IMR-90 (cell line): ENCODE data around the gene FSTL1. TPM values are rescaled to one million over a fixed set of nuclear protein-coding genes. Genes with fewer than 3 reads are reported as not detected.

Source experiments
- ATAC-seq: fragments of 200-7000 bp; cut with Tn5 transposase; 2 replicates; pipeline ENCODE4 v1.9.1; 2020; ENCODE audit warnings: low read depth, mild to moderate bottlenecking, moderate library complexity
- BruUV-seq: library from RNA; stranded (reverse); fragments of 400-500 nt; replicated peaks from 2 replicates; lab custom pipeline; 2021; lab: Mats Ljungman, UMichigan
- CTCF ChIA-PET: fragments of 300-600 bp; formaldehyde crosslinking; extraction: SDS; loops from one replicate; lab custom pipeline; 2021; ENCODE audit warnings: antibody characterized with exemption; lab: Yijun Ruan, JAX
- POLR2A ChIA-PET: fragments of 300-600 bp; sonication (Branson Sonifier 250); formaldehyde crosslinking; loops from one replicate; lab custom pipeline; 2022; ENCODE audit warnings: antibody characterized with exemption; ENCODE audit not compliant: unreplicated experiment; lab: Charles Lee
- DNase-seq: peaks from one replicate; pipeline ENCODE4 v3.0.0; 2013
- H2AFZ ChIP-seq: replicated peaks from 2 replicates; pipeline ENCODE3; 2013; ENCODE audit warnings: low read length, mild to moderate bottlenecking; ENCODE audit not compliant: poor library complexity
- H2AK5ac ChIP-seq: 2 replicates; pipeline ENCODE4 v1.6.1; 2013; ENCODE audit warnings: low read depth, low read length, inconsistent platforms
- H2AK9ac ChIP-seq: replicated peaks from 2 replicates; pipeline ENCODE3; 2013; ENCODE audit warnings: mild to moderate bottlenecking, low read depth, low read length, moderate library complexity; ENCODE audit not compliant: poor library complexity
- H2BK120ac ChIP-seq: 2 replicates; pipeline ENCODE4 v1.6.1; 2013; ENCODE audit warnings: low read depth, low read length, inconsistent platforms
- H2BK15ac ChIP-seq: 3 replicates; pipeline ENCODE4 v1.6.1; 2013; ENCODE audit warnings: low read depth, low read length, inconsistent platforms
- H2BK20ac ChIP-seq: 2 replicates; pipeline ENCODE4 v1.6.1; 2013; ENCODE audit warnings: low read depth, mild to moderate bottlenecking, inconsistent platforms, low read length, moderate library complexity
- H2BK5ac ChIP-seq: 2 replicates; pipeline ENCODE4 v1.6.1; 2013; ENCODE audit warnings: mild to moderate bottlenecking, low read depth, low read length, inconsistent platforms; ENCODE audit not compliant: poor library complexity, severe bottlenecking
- H3K14ac ChIP-seq: replicated peaks from 2 replicates; pipeline ENCODE4 v1.6.1; 2013; ENCODE audit warnings: low read depth, low read length, inconsistent platforms
- H3K18ac ChIP-seq: 2 replicates; pipeline ENCODE4 v1.6.1; 2013; ENCODE audit warnings: low read depth, low read length, control low read depth
- H3K23ac ChIP-seq: 2 replicates; pipeline ENCODE4 v1.6.1; 2013; ENCODE audit warnings: low read depth, low read length, inconsistent platforms
- H3K27ac ChIP-seq: 2 replicates; pipeline ENCODE4 v1.5.1; 2013; ENCODE audit warnings: mild to moderate bottlenecking, control low read depth, low read length; ENCODE audit not compliant: insufficient read depth
- H3K27me3 ChIP-seq: 2 replicates; pipeline ENCODE4 v1.6.1; 2013; ENCODE audit warnings: low read length; ENCODE audit not compliant: control insufficient read depth, insufficient read depth
- H3K36me3 ChIP-seq: 2 replicates; pipeline ENCODE4 v1.6.1; 2013; ENCODE audit warnings: low read length, mixed read lengths; ENCODE audit not compliant: control insufficient read depth, insufficient read depth
- H3K4ac ChIP-seq: 2 replicates; pipeline ENCODE4 v1.6.1; 2013; ENCODE audit warnings: low read depth, low read length, inconsistent platforms
- H3K4me1 ChIP-seq: 2 replicates; pipeline ENCODE4 v1.6.1; 2013; ENCODE audit warnings: low read length, mixed read lengths; ENCODE audit not compliant: control insufficient read depth, insufficient read depth
- H3K4me2 ChIP-seq: 2 replicates; pipeline ENCODE4 v1.6.1; 2013; ENCODE audit warnings: low read depth, mild to moderate bottlenecking, control low read depth, low read length, moderate library complexity
- H3K4me3 ChIP-seq: 2 replicates; pipeline ENCODE4 v1.5.1; 2013; ENCODE audit warnings: low read depth, mild to moderate bottlenecking, control low read depth, low read length, moderate library complexity; ENCODE audit not compliant: insufficient read depth
- H3K56ac ChIP-seq: 2 replicates; pipeline ENCODE4 v1.6.1; 2013; ENCODE audit warnings: low read length, inconsistent platforms; ENCODE audit not compliant: insufficient read depth; ENCODE audit errors: extremely low read depth
- H3K79me1 ChIP-seq, 2 experiments: 2 replicates each; pipeline ENCODE4 v1.6.1; 2013; ENCODE audit warnings: low read length in 2 of 2, inconsistent platforms in 1 of 2, low read depth in 1 of 2
- H3K9ac ChIP-seq: 2 replicates; pipeline ENCODE4 v1.6.1; 2013; ENCODE audit warnings: low read depth, low read length, control low read depth
- H3K9me1 ChIP-seq: 2 replicates; pipeline ENCODE4 v1.6.1; 2013; ENCODE audit warnings: low read length, inconsistent platforms; ENCODE audit not compliant: insufficient read depth
- H3K9me3 ChIP-seq: 2 replicates; pipeline ENCODE4 v1.6.1; 2013; ENCODE audit warnings: low read length; ENCODE audit not compliant: control insufficient read depth, insufficient read depth
- H4K20me1 ChIP-seq: 2 replicates; pipeline ENCODE4 v1.6.1; 2013; ENCODE audit warnings: low read length, inconsistent platforms; ENCODE audit not compliant: insufficient read depth
- H4K5ac ChIP-seq: 2 replicates; pipeline ENCODE4 v1.6.1; 2013; ENCODE audit warnings: mild to moderate bottlenecking, low read depth, low read length, control low read depth
- H4K8ac ChIP-seq, 2 experiments: 2 replicates each; pipeline ENCODE4 v1.6.1; 2013; ENCODE audit warnings: low read depth in 2 of 2, low read length in 2 of 2, control low read depth in 1 of 2, inconsistent platforms in 1 of 2
- H4K91ac ChIP-seq: 2 replicates; pipeline ENCODE4 v1.6.1; 2013; ENCODE audit warnings: low read depth, low read length, inconsistent platforms; ENCODE audit not compliant: insufficient read depth
- CEBPB ChIP-seq: IDR thresholded peaks from 2 replicates; pipeline ENCODE4 v1.6.1; 2012; ENCODE audit warnings: low read depth, low read length, improper control_type of control experiment
- CHD1 ChIP-seq: IDR thresholded peaks from 2 replicates; pipeline ENCODE4 v1.6.1; 2012; ENCODE audit warnings: low read depth, low read length, improper control_type of control experiment
- CTCF ChIP-seq: conservative IDR thresholded peaks from 2 replicates; pipeline ENCODE4 v1.5.1; 2012; ENCODE audit warnings: mild to moderate bottlenecking, low read depth, low read length, improper control_type of control experiment
- FOS ChIP-seq: fragments of 150-350 bp; IDR thresholded peaks from 2 replicates; pipeline ENCODE4 v1.6.1; 2016; ENCODE audit warnings: low read depth, low read length
- MAZ ChIP-seq: IDR thresholded peaks from 2 replicates; pipeline ENCODE4 v1.6.1; 2012; ENCODE audit warnings: low read depth, mild to moderate bottlenecking, low read length, improper control_type of control experiment, moderate library complexity, borderline replicate concordance
- MXI1 ChIP-seq: IDR thresholded peaks from 2 replicates; pipeline ENCODE4 v1.6.1; 2012; ENCODE audit warnings: low read depth, mild to moderate bottlenecking, low read length, moderate library complexity, borderline replicate concordance
- NFE2L2 ChIP-seq: fragments of 150-350 bp; IDR thresholded peaks from 2 replicates; pipeline ENCODE4 v1.6.1; 2016; ENCODE audit warnings: low read depth, mild to moderate bottlenecking, low read length
- POLR2A ChIP-seq: IDR thresholded peaks from 2 replicates; pipeline ENCODE4 v1.6.1; 2012; ENCODE audit warnings: mild to moderate bottlenecking, low read depth, low read length
- RAD21 ChIP-seq: IDR thresholded peaks from 2 replicates; pipeline ENCODE4 v1.6.1; 2012; ENCODE audit warnings: low read length, improper control_type of control experiment
- RFX5 ChIP-seq: IDR thresholded peaks from 2 replicates; pipeline ENCODE4 v1.8.0; 2012; ENCODE audit warnings: low read depth, mild to moderate bottlenecking, low read length, moderate library complexity
- SMC3 ChIP-seq: fragments of 150-350 bp; IDR thresholded peaks from 2 replicates; pipeline ENCODE4 v1.6.1; 2016; ENCODE audit warnings: low read depth, mild to moderate bottlenecking, antibody characterized with exemption, low read length, moderate library complexity
- dilution Hi-C: fragments of 300-500 bp; cut with HindIII; formaldehyde crosslinking; loops from one replicate; pipeline ENCODE4 v1.14.3; 2018; ENCODE audit warnings: low sequenced_read_pairs; ENCODE audit not compliant: unreplicated experiment
- in situ Hi-C: fragments of 300-500 bp; cut with MboI; formaldehyde crosslinking; loops from 3 replicates; pipeline ENCODE4 v1.14.3; 2019; ENCODE audit warnings: low sequenced_read_pairs, inconsistent platforms, mixed read lengths
- intact Hi-C: fragments of 100-400 bp; cut with micrococcal nuclease; formaldehyde crosslinking; loops from 2 replicates; pipeline ENCODE4 v1.10.0; 2022
- polyA plus RNA-seq, 3 experiments: library from polyadenylated mRNA; depleted of rRNA; stranded (reverse); fragments of >200 nt; gene quantifications; 2 replicates each; pipeline ENCODE4 v1.2.3, GENCODE V29; 2012; ENCODE audit warnings: low replicate concordance in 1 of 3
- total RNA-seq: library from RNA; depleted of rRNA; stranded (reverse); fragments of >200 nt; gene quantifications from 2 replicates; pipeline ENCODE4 v1.2.3, GENCODE V29; 2012
- TF ChIP-seq, protein P1 (sequence below): fragments of 150-350 bp; IDR thresholded peaks from 2 replicates; pipeline ENCODE4 v1.6.1; 2017; ENCODE audit warnings: mild to moderate bottlenecking, antibody characterized with exemption, low read length, low read depth
- TF ChIP-seq, protein P2 (sequence below): fragments of 150-350 bp; IDR thresholded peaks from 2 replicates; pipeline ENCODE4 v1.6.1; 2016; ENCODE audit warnings: low read depth, mild to moderate bottlenecking, low read length, moderate library complexity, borderline replicate concordance

The FSTL1 gene
- total and polyA plus RNA-seq, 2 of the 4 experiments (the other 2 are of a cell fraction) = 864 to 1,642 TPM

GRCh38 chr3:120404876-120405275 lies 45.9 kb downstream of the FSTL1 start (continued):
- TF ChIP-seq, protein P1, sequence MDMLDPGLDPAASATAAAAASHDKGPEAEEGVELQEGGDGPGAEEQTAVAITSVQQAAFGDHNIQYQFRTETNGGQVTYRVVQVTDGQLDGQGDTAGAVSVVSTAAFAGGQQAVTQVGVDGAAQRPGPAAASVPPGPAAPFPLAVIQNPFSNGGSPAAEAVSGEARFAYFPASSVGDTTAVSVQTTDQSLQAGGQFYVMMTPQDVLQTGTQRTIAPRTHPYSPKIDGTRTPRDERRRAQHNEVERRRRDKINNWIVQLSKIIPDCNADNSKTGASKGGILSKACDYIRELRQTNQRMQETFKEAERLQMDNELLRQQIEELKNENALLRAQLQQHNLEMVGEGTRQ = no peak

DNA sequence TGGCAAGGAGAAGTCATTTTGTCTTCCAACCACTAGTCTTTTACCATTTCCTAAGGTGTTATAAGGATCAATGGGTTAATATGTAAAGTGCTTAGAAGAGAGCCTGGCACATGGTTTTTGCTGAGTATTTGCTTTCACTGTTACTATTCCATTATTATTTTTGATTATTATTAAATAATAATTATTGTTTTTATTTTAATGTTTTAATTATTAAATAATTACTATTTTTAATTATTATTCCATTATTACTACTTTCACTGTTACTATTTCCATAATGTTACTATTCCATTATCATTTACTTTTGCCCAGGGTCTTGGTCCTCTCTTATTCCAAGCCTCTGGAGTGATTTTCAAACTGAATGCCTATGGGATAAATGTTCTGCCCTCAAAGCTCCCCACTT lies 48.5 kb downstream of the FSTL1 start:
- Histone ChIP-seq H3K56ac (no peak overlapping the region), H4K5ac (no peak overlapping the region)
- in situ Hi-C loops = no loop called here

More for the DNA sequence above, 48.5 kb downstream of the FSTL1 start:
- CTCF ChIA-PET = no interaction called here
- Histone ChIP-seq H3K79me1 (peaks cover 15 to 57% of the 10 kb centered on the region in 2 experiments; a peak in 3 of 4 replicates), H3K23ac (no peak overlapping the region), H3K9me3 (no peaks in the 10 kb centered on the region), H2AFZ (no peak overlapping the region), H3K14ac (no peak overlapping the region), H2AK5ac (no peak overlapping the region), H3K4me3 (no peak overlapping the region), H4K20me1 (peaks cover 8% of the 10 kb centered on the region), H2BK15ac (no peak overlapping the region), H3K9me1 (peaks cover 12% of the 10 kb centered on the region; the same call in 1 of the 2 replicates), H3K27ac (no peak overlapping the region), H3K27me3 (no peaks in the 10 kb centered on the region), H2AK9ac (no peak overlapping the region), H3K4ac (no peak overlapping the region), H4K91ac (no peak overlapping the region), H2BK20ac (no peak overlapping the region), H2BK120ac (no peak overlapping the region), H3K9ac (no peak overlapping the region), H3K36me3 (peaks cover 74% of the 10 kb centered on the region), H3K18ac (no peak overlapping the region), H3K4me1 (peaks cover 2% of the 10 kb centered on the region; the same call in 1 of the 2 replicates), H3K4me2 (no peak overlapping the region), H2BK5ac (no peak overlapping the region), H4K8ac (no peak overlapping the region)
- DNase-seq (no peak), ATAC-seq (no peak)
- POLR2A ChIA-PET = no interaction called here
- dilution Hi-C loops (no loop called here), intact Hi-C loops (no loop called here)
- no TSS peak for BruUV-seq
- TF ChIP-seq NFE2L2 = no peak
- TF ChIP-seq FOS = no peak
- no peak for TF ChIP-seq SMC3
- TF ChIP-seq, protein P2, sequence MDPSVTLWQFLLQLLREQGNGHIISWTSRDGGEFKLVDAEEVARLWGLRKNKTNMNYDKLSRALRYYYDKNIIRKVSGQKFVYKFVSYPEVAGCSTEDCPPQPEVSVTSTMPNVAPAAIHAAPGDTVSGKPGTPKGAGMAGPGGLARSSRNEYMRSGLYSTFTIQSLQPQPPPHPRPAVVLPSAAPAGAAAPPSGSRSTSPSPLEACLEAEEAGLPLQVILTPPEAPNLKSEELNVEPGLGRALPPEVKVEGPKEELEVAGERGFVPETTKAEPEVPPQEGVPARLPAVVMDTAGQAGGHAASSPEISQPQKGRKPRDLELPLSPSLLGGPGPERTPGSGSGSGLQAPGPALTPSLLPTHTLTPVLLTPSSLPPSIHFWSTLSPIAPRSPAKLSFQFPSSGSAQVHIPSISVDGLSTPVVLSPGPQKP = no peak
- no peak for TF ChIP-seq MAZ
- TF ChIP-seq CHD1 = no peak
- no peak for TF ChIP-seq POLR2A
- TF ChIP-seq RFX5 = no peak
- TF ChIP-seq RAD21 = no peak
- no peak for TF ChIP-seq CTCF
- no peak for TF ChIP-seq CEBPB
- TF ChIP-seq MXI1 = no peak
